Activated gamma-delta T cell (primary cell): Measurements from ENCODE around the gene CRHR1.

Experiments
- DNase-seq: peaks from one replicate; lab custom pipeline; 2025; lab: John Stamatoyannopoulos, UW

CRHR1 gene

GRCh38 chr17:45867702-45868101 is 83.6 kb downstream of the CRHR1 start:
- no peak for DNase-seq

DNA sequence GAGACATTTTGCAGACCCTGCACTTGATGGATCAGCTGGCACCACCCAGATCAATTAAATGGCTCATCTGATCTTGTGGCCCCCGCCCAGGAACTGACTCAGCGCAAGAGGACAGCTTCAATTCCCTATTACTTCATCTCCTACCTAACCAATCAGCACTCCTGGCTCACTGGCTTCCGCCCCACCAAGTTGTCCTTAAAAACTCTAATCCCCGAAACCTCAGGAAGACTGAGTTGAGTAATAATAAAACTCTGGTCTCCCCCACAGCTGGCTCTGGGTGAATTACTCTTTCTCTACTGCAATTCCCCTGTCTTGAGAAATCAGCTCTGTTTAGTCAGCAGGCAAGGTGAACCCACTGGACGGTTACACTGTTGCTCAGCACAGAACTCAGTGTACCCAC is 84.2 kb downstream of the CRHR1 start:
- no peak for DNase-seq

- no peak for DNase-seq
These were observed 85.7 kb downstream of the CRHR1 start for GRCh38 chr17:45869676-45870341.

GRCh38 chr17:45870342-45870974 is 86.3 kb downstream of the CRHR1 start:
- DNase-seq: no peak

- no peak for DNase-seq
These were observed 87.6 kb downstream of the CRHR1 start for GRCh38 chr17:45871718-45872117.

DNA sequence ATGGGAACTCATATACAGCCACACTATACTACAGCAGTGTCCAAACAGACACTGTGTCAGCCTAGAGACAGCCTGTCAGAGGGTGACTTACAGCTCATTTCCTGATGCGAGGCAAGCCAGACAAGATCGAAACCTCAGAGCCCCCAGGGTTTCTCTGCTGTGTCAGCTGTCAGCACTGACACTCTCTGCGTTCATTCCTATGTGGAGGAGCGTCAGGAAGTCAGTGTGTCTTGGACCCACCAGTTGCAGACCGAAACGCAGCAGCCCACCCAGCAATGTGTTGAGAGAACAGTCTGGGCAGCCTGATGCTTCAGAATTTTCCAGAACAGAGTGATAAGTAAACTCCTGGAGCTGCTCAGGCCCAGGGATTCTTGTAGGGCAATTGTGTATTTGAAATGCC is 89.6 kb downstream of the CRHR1 start:
- DNase-seq: no peak

- DNase-seq: no peak
These were observed 90.0 kb downstream of the CRHR1 start for GRCh38 chr17:45874151-45874550.

DNA sequence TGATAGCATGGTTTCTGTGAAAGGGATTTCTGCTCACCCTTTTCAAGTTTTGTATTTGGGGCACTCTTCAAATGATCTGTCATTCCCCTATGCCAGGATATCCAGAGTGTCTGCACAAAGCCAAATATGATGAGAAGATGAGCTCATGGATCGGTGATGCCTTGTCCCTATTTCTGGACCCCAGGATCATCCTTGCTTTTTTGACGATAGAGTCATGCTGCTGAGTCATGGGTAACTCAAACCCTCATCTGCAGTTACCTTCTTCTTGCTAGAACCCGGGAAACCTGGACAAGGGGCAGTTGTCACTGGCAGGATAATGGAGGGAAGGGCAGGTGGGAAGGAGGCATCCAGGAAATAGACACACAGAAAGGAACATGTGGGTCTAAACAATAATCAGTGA is 92.4 kb downstream of the CRHR1 start:
- no peak for DNase-seq

GRCh38 chr17:45877467-45877866 is 93.3 kb downstream of the CRHR1 start:
- no peak for DNase-seq

GRCh38 chr17:45883063-45883462 is 98.9 kb downstream of the CRHR1 start:
- DNase-seq: no peak
